Measurements from ENCODE around the gene PSMA4.

PSMA4 gene

DNA sequence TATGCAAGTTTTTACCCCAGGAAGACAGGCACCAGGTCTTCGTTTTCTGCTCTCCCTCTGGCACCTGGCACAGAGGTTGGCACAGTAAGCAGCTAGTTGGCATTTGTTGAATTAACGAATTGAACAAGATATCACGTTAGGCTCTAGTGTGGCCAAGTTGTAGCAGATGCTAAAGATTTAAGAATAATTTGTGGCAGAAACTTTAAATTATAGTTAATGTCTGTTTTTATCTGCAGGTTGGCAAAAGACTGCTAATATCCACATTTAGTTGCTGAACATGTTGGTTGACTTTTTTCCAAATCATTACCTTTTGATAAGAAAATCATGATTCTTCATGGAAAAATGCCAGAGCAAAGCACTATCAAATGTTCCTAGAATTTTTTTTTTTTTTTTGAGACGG is 33.2 kb downstream of the PSMA4 start:
- TF ChIP-seq, protein P1, sequence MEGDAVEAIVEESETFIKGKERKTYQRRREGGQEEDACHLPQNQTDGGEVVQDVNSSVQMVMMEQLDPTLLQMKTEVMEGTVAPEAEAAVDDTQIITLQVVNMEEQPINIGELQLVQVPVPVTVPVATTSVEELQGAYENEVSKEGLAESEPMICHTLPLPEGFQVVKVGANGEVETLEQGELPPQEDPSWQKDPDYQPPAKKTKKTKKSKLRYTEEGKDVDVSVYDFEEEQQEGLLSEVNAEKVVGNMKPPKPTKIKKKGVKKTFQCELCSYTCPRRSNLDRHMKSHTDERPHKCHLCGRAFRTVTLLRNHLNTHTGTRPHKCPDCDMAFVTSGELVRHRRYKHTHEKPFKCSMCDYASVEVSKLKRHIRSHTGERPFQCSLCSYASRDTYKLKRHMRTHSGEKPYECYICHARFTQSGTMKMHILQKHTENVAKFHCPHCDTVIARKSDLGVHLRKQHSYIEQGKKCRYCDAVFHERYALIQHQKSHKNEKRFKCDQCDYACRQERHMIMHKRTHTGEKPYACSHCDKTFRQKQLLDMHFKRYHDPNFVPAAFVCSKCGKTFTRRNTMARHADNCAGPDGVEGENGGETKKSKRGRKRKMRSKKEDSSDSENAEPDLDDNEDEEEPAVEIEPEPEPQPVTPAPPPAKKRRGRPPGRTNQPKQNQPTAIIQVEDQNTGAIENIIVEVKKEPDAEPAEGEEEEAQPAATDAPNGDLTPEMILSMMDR (IDR thresholded peaks at IDR 0.05): no peak

DNA sequence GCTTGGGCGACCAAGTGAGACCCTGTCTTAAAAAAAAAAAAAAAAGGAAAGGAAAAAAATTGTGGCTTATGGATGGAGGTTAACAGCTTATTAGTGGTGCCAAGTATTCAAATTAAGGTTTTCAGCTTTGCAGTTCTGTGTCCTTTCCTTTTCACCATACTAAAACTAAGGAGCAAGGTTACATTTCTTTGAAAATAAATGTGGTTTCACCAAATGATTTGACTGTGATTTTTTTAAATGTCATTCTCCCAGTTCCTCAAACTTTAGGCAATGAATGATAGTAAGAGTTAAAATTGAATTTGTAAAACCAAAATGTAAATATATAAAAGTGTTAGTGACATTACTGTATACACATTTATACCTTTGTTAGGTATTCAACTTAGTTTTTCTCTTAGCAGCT is 34.7 kb downstream of the PSMA4 start:
- TF ChIP-seq, protein P1 (IDR thresholded peaks at IDR 0.05): no peak

DNA sequence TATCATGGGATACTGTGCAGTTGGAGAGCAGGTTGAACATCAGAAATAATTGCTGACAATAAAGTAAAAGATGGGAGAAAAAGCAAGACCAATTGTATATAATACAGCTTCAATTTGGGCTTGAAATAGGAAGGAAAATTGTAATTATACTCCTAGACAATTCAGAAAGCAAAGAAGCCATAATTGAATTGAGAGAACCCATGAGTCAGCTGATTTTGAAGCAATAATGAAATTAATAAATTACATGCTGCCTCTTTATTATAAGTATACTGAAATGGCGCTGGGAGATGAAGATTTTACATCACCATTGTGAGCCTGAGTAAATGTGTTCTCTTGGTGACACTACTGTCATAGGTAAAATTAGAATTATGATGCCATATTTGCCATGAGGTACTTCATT is 57.3 kb downstream of the PSMA4 start:
- TF ChIP-seq, protein P1 (IDR thresholded peaks at IDR 0.05): no peak

DNA sequence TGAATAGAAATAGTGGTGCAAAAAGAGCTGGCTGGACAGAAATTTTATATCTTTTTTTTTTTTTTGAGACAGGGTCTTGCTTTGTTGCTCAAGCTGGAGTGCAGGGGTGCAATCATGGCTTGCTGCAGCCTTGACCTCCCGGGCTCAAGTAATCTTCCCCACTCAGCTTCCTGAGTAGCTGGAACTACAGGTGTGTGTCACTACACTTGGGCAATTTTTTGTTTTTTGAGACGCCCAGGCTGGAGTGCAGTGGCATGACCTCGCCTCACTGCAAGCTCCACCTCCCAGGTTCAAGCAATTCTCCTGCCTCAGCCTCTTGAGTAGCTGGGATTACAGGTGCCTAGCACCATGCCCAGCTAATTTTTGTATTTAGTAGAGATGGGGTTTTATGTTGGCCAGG is 58.1 kb downstream of the PSMA4 start:
- TF ChIP-seq, protein P1 (IDR thresholded peaks at IDR 0.05): no peak

DNA sequence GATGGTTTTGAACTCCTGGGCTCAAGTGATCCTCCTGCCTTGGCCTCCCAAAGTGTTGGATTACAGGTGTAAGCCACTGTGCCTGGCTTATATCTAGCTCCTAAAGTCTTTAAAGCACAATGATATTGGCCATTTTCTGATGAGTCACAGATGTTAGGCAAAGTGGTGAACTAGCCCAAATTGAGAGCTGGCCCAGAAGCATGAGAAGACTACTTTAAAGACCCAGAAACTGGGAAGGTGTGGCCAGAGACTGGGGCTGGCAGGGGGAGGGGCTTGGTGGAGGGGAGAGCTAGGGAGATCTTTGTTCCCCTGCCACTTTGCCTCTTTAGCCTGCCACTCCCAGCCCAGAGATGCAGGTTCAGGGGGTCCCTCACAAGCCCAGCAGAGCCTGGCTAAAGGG is 58.9 kb downstream of the PSMA4 start:
- TF ChIP-seq, protein P1 (IDR thresholded peaks at IDR 0.05): no peak
